PC-3 (cell line): ENCODE results near the gene SOX5. TPM values are rescaled to one million over a fixed set of nuclear protein-coding genes. Genes with fewer than 3 reads are reported as not detected.

Experiments
- ATAC-seq: fragments of 200-7000 bp; cut with Tn5 transposase; 2 replicates; pipeline ENCODE4 v1.9.1; 2020; ENCODE audit warnings: mild to moderate bottlenecking, moderate library complexity
- BruUV-seq: library from RNA; stranded (reverse); fragments of 400-500 nt; replicated peaks from 2 replicates; lab custom pipeline; 2021; lab: Mats Ljungman, UMichigan
- CTCF ChIA-PET: fragments of 300-600 bp; sonication (Branson Sonifier 250); formaldehyde crosslinking; loops from one replicate; lab custom pipeline; 2022; ENCODE audit warnings: antibody characterized with exemption; lab: Charles Lee
- POLR2A ChIA-PET: fragments of 300-600 bp; sonication (Branson Sonifier 250); formaldehyde crosslinking; loops from one replicate; lab custom pipeline; 2022; ENCODE audit warnings: antibody characterized with exemption; ENCODE audit not compliant: unreplicated experiment; lab: Charles Lee
- DNase-seq: peaks from one replicate; pipeline ENCODE4 v3.0.0-alpha.2; 2015
- H2AFZ ChIP-seq: fragments of 300-600 bp; sonication (generic); 2 replicates; pipeline ENCODE4 v1.6.0; 2016; ENCODE audit warnings: antibody characterized with exemption, low read length
- H3F3A ChIP-seq: fragments of 300-600 bp; sonication (generic); one replicate; pipeline ENCODE4 v1.6.0; 2017; ENCODE audit warnings: antibody characterized with exemption, low read length, control low read depth, mild to moderate bottlenecking; ENCODE audit not compliant: unreplicated experiment
- H3K27ac ChIP-seq: fragments of 300-600 bp; sonication (generic); 2 replicates; pipeline ENCODE4 v1.5.1; 2016; ENCODE audit warnings: mild to moderate bottlenecking, low read length
- H3K27me3 ChIP-seq: fragments of 300-600 bp; sonication (generic); 2 replicates; pipeline ENCODE4 v1.6.1; 2016; ENCODE audit warnings: low read length, mixed read lengths
- H3K36me3 ChIP-seq: fragments of 300-600 bp; sonication (generic); 2 replicates; pipeline ENCODE4 v1.6.1; 2016; ENCODE audit warnings: low read depth, mixed run types, low read length, mixed read lengths
- H3K4me1 ChIP-seq: fragments of 300-600 bp; sonication (generic); 2 replicates; pipeline ENCODE4 v1.5.1; 2016; ENCODE audit warnings: low read length; ENCODE audit not compliant: insufficient read depth
- H3K4me2 ChIP-seq: fragments of 300-600 bp; sonication (generic); 2 replicates; pipeline ENCODE4 v1.6.0; 2016; ENCODE audit warnings: low read length
- H3K4me3 ChIP-seq: fragments of 300-600 bp; sonication (generic); 2 replicates; pipeline ENCODE4 v1.5.1; 2016; ENCODE audit warnings: mild to moderate bottlenecking, low read length, mixed read lengths
- H3K79me2 ChIP-seq: fragments of 300-600 bp; sonication (generic); 2 replicates; pipeline ENCODE4 v1.6.1; 2017; ENCODE audit warnings: low read length, mixed read lengths
- H3K9ac ChIP-seq: fragments of 300-600 bp; sonication (generic); 2 replicates; pipeline ENCODE4 v1.6.0; 2016; ENCODE audit warnings: mild to moderate bottlenecking, low read length
- H3K9me2 ChIP-seq: fragments of 300-600 bp; sonication (generic); replicated peaks from 2 replicates; pipeline ENCODE4 v1.6.1; 2016; ENCODE audit warnings: mixed run types, low read length, mixed read lengths
- H3K9me3 ChIP-seq: fragments of 300-600 bp; sonication (generic); 2 replicates; pipeline ENCODE4 v1.6.1; 2016; ENCODE audit warnings: low read length, mixed read lengths
- H4K20me1 ChIP-seq: fragments of 300-600 bp; sonication (generic); 2 replicates; pipeline ENCODE4 v1.6.1; 2016; ENCODE audit warnings: low read length, mixed read lengths
- CTCF ChIP-seq: fragments of 300-600 bp; sonication (generic); conservative IDR thresholded peaks from 2 replicates; pipeline ENCODE4 v1.5.1; 2017; ENCODE audit warnings: antibody characterized with exemption, low read depth, mild to moderate bottlenecking, low read length
- EZH2 ChIP-seq: fragments of 300-600 bp; sonication (generic); IDR thresholded peaks from one replicate; pipeline ENCODE4 v1.6.1; 2017; ENCODE audit warnings: antibody characterized with exemption, mild to moderate bottlenecking, low read length; ENCODE audit not compliant: unreplicated experiment
- EZH2phosphoT487 ChIP-seq: fragments of 300-600 bp; sonication (generic); IDR thresholded peaks from 2 replicates; pipeline ENCODE4 v1.6.1; 2018; ENCODE audit warnings: mild to moderate bottlenecking, antibody characterized with exemption, low read length, borderline replicate concordance
- intact Hi-C: fragments of 100-400 bp; cut with micrococcal nuclease; formaldehyde crosslinking; loops from 2 replicates; pipeline ENCODE4 v1.9.0; 2023
- total RNA-seq: library from RNA; depleted of rRNA; stranded (reverse); fragments of >200 nt; gene quantifications from 2 replicates; pipeline ENCODE4 v1.2.3, GENCODE V29; 2014

SOX5 gene
- total RNA-seq, 1 experiment from 2014 or later = not detected

DNA sequence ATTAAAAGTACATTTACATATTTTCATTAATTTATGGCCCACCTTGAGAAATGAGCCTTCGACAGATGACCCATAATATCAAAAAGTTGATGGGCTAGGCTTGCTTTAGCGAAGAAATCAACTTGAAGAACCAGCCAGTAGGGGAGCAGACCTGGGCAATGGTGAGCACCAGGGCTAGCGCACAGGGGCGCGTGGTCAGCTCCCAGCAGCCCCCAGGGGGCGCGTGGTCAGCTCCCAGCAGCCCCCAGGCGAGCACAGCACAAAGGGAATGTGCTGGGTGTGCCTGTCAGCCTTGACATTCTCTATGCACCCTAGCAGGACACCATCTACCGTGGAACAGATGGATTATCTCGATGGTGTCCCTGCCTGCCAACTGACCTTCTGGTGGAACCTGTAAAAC is 15.3 kb upstream of the SOX5 start:
- BruUV-seq = no TSS peak
- CTCF ChIA-PET = no interaction called here
- Histone ChIP-seq H3K4me1 (no peaks in the 10 kb centered on the region), H3K79me2 (no peaks in the 10 kb centered on the region), H3K9me2 (no peaks in the 10 kb centered on the region), H3K9ac (no peak overlapping the region), H3K4me2 (no peak overlapping the region), H3F3A (no peaks in the 10 kb centered on the region), H3K4me3 (no peak overlapping the region), H3K27ac (no peak overlapping the region), H4K20me1 (no peaks in the 10 kb centered on the region), H2AFZ (no peak overlapping the region), H3K27me3 (no peaks in the 10 kb centered on the region), H3K9me3 (no peaks in the 10 kb centered on the region), H3K36me3 (no peaks in the 10 kb centered on the region)
- TF ChIP-seq EZH2 = no peak
- TF ChIP-seq CTCF = no peak
- no peak for TF ChIP-seq EZH2phosphoT487
- intact Hi-C loops = no loop called here
- POLR2A ChIA-PET = no interaction called here
- no peak for ATAC-seq
- no peak for DNase-seq

- Histone ChIP-seq H3K4me2 (no peak overlapping the region), H3K27me3 (no peaks in the 10 kb centered on the region), H3K4me3 (no peak overlapping the region), H3K9me3 (no peaks in the 10 kb centered on the region), H3K79me2 (no peaks in the 10 kb centered on the region), H3K36me3 (no peaks in the 10 kb centered on the region), H3K9ac (no peak overlapping the region), H3K4me1 (no peaks in the 10 kb centered on the region), H4K20me1 (no peaks in the 10 kb centered on the region), H2AFZ (no peak overlapping the region), H3K9me2 (no peaks in the 10 kb centered on the region), H3K27ac (no peak overlapping the region), H3F3A (no peaks in the 10 kb centered on the region)
- CTCF ChIA-PET = no interaction called here
- no peak for TF ChIP-seq EZH2phosphoT487
- no peak for TF ChIP-seq CTCF
- TF ChIP-seq EZH2 = no peak
- BruUV-seq = no TSS peak
- intact Hi-C loops = no loop called here
- ATAC-seq (no peak), DNase-seq (no peak)
- POLR2A ChIA-PET = no interaction called here
These were observed 10.4 kb upstream of the SOX5 start for GRCh38 chr12:23959826-23960225.

DNA sequence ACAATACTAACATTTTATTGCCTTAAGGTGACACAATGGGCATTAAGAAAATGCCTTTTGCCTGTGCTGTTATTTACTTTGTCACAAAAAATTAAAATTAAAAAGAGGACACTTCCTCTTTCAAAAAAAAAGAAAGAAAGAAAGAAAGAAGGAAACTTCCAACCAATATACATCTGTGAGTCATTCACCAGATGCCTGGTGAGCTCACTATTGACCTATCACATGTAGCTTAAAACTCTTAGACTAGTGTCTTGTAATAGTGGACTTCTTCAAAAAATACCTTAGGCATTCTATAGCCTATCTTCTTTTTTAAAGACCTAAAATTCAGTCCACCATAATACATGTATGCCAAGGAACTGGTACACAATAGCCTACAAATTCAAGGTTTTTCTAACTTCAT is 4.9 kb upstream of the SOX5 start:
- POLR2A ChIA-PET = no interaction called here
- H3K4me1 ChIP-seq = no peaks in the 10 kb centered on the region
- no peaks in the 10 kb centered on the region for H3K9me2 ChIP-seq
- CTCF ChIA-PET = no interaction called here
- no peak overlapping the region for H2AFZ ChIP-seq
- no peaks in the 10 kb centered on the region for H4K20me1 ChIP-seq
- intact Hi-C loops = no loop called here
- H3K36me3 ChIP-seq = no peaks in the 10 kb centered on the region
- no peaks in the 10 kb centered on the region for H3F3A ChIP-seq
- no peak for ATAC-seq
- no peak overlapping the region for H3K4me2 ChIP-seq
- no peaks in the 10 kb centered on the region for H3K9me3 ChIP-seq
- H3K4me3 ChIP-seq = no peak overlapping the region
- no peaks in the 10 kb centered on the region for H3K79me2 ChIP-seq
- TF ChIP-seq EZH2 (no peak), CTCF (no peak), EZH2phosphoT487 (no peak)
- BruUV-seq = no TSS peak
- peaks cover 17% of the 10 kb centered on the region for H3K27me3 ChIP-seq
- DNase-seq = no peak
- H3K27ac ChIP-seq = no peak overlapping the region
- no peak overlapping the region for H3K9ac ChIP-seq
